Hair follicle dermal papilla cell (primary cell): ENCODE measurements around the gene ANKRD50. TPM values are rescaled to one million over a fixed set of nuclear protein-coding genes. Genes with fewer than 3 reads are reported as not detected.

Experiments used
- total RNA-seq: library from RNA; depleted of rRNA; stranded (reverse); fragments of >200 nt; gene quantifications from 2 replicates; pipeline ENCODE4 v1.2.3, GENCODE V29; 2012

The ANKRD50 gene, protein sequence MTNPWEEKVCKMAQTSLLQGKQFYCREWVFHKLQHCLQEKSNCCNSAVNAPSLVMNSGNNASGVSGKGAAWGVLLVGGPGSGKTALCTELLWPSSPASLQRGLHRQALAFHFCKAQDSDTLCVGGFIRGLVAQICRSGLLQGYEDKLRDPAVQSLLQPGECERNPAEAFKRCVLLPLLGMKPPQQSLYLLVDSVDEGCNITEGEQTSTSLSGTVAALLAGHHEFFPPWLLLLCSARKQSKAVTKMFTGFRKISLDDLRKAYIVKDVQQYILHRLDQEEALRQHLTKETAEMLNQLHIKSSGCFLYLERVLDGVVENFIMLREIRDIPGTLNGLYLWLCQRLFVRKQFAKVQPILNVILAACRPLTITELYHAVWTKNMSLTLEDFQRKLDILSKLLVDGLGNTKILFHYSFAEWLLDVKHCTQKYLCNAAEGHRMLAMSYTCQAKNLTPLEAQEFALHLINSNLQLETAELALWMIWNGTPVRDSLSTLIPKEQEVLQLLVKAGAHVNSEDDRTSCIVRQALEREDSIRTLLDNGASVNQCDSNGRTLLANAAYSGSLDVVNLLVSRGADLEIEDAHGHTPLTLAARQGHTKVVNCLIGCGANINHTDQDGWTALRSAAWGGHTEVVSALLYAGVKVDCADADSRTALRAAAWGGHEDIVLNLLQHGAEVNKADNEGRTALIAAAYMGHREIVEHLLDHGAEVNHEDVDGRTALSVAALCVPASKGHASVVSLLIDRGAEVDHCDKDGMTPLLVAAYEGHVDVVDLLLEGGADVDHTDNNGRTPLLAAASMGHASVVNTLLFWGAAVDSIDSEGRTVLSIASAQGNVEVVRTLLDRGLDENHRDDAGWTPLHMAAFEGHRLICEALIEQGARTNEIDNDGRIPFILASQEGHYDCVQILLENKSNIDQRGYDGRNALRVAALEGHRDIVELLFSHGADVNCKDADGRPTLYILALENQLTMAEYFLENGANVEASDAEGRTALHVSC (N-terminal part only)
- total RNA-seq, result 41.2 and 49.2 TPM in 2 replicates

DNA sequence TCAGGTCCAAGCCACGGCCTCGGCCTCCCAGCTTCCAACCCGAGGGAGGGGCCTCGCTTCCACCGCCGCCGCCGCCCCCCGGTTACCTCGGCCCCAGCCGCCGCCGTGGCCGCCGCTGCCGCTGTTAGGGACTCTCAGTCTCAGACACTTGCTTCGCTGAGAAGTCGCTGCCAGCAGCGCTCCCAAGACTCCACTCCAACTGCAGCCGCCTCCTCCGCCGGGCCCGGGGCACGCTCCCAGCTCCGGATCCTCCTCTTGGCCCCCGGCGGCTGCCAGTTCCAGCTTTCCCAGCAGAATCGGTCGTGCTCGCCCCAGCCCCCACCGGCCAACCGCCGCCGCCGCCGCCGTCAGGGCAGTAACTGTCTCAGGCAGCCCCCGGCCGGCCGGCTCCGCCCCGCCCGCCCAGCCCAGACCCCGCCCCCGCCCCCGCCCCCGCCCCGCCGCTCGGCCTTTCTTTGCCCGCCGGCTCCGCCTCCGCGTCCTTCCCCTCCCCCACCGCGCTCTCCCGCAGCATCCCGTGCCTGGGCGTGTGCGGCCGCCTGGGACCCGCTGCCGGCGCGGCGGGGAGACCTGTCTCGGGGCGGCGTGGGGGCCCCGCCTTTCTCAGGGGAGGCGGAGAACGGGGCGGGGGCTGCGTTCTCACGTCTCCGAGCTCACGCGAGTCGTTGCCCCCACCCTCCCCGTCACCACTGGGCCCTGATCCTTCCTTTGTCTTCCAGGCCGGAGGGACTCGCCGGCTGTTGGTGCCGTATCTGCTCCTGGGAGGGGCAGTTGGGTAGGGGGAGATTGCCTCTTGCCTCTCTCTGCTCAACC, at the start of gene ANKRD50:
ANKRD50 (minus strand) TSS at position 361 of the 813 bp plus-strand sequence. CDS start 2,221 bp downstream, outside the sequence.

